OCI-LY1 (cell line): ENCODE results near the gene FNBP1.
A peak's percentile ranks its signal among the peaks of the same experiment; 100 is the strongest.

Experiments
- H2AFZ ChIP-seq: fragments of 200-600 bp; sonication (generic), shearing (Covaris generic); 2 replicates; pipeline ENCODE4 v1.6.0; 2014; ENCODE audit warnings: antibody characterized with exemption, mild to moderate bottlenecking, low read length
- H3F3A ChIP-seq: fragments of 200-600 bp; sonication (generic), shearing (Covaris generic); 2 replicates; pipeline ENCODE4 v1.6.0; 2014; ENCODE audit warnings: mild to moderate bottlenecking, antibody characterized with exemption, low read length, moderate library complexity; ENCODE audit not compliant: insufficient read depth
- H3K27ac ChIP-seq: fragments of 200-600 bp; sonication (generic); 2 replicates; pipeline ENCODE4 v1.5.1; 2014; ENCODE audit warnings: low read length, mixed run types, mild to moderate bottlenecking, low read depth; ENCODE audit not compliant: poor library complexity, severe bottlenecking
- H3K27me3 ChIP-seq: fragments of 200-600 bp; sonication (generic); 2 replicates; pipeline ENCODE4 v1.6.0; 2014; ENCODE audit warnings: antibody characterized with exemption, mild to moderate bottlenecking, low read length, moderate library complexity; ENCODE audit not compliant: insufficient read depth
- H3K36me3 ChIP-seq: fragments of 200-600 bp; sonication (generic); 2 replicates; pipeline ENCODE4 v1.6.1; 2014; ENCODE audit warnings: mild to moderate bottlenecking, antibody characterized with exemption, low read length, moderate library complexity, mixed read lengths; ENCODE audit not compliant: insufficient read depth
- H3K4me1 ChIP-seq: fragments of 200-600 bp; sonication (generic); 2 replicates; pipeline ENCODE4 v1.5.1; 2014; ENCODE audit warnings: mild to moderate bottlenecking, low read length, moderate library complexity; ENCODE audit not compliant: insufficient read depth, severe bottlenecking
- H3K4me2 ChIP-seq: fragments of 200-600 bp; sonication (generic), shearing (Covaris generic); 2 replicates; pipeline ENCODE4 v1.6.1; 2014; ENCODE audit warnings: low read length
- H3K4me3 ChIP-seq: fragments of 200-600 bp; sonication (generic); 2 replicates; pipeline ENCODE4 v1.5.1; 2014; ENCODE audit warnings: low read length, low read depth, mild to moderate bottlenecking, mixed read lengths; ENCODE audit not compliant: poor library complexity, severe bottlenecking
- H3K79me2 ChIP-seq: fragments of 200-600 bp; shearing (Covaris generic); 2 replicates; pipeline ENCODE4 v1.6.1; 2016; ENCODE audit warnings: mixed run types, low read length, mixed read lengths; ENCODE audit not compliant: insufficient read depth
- H3K9ac ChIP-seq: fragments of 200-600 bp; sonication (generic), shearing (Covaris generic); 2 replicates; pipeline ENCODE4 v1.6.1; 2014; ENCODE audit warnings: mild to moderate bottlenecking, low read length, mixed read lengths
- H3K9me2 ChIP-seq: fragments of 200-600 bp; sonication (generic), shearing (Covaris generic); 2 replicates; pipeline ENCODE4 v1.6.1; 2014; ENCODE audit warnings: low read depth, mild to moderate bottlenecking, low read length, mixed read lengths
- H3K9me3 ChIP-seq: fragments of 200-600 bp; shearing (Covaris generic); 2 replicates; pipeline ENCODE4 v1.6.1; 2014; ENCODE audit warnings: low read length, mixed read lengths
- H4K20me1 ChIP-seq: fragments of 200-600 bp; sonication (generic), shearing (Covaris generic); 2 replicates; pipeline ENCODE4 v1.6.0; 2016; ENCODE audit warnings: mild to moderate bottlenecking, low read length; ENCODE audit not compliant: insufficient read depth
- CTCF ChIP-seq: fragments of 200-600 bp; sonication (generic), shearing (Covaris generic); IDR thresholded peaks from 2 replicates; pipeline ENCODE4 v1.5.1; 2017; ENCODE audit warnings: mild to moderate bottlenecking, antibody characterized with exemption, low read length, moderate library complexity, mixed read lengths
- EZH2 ChIP-seq: fragments of 200-600 bp; sonication (generic), shearing (Covaris generic); IDR thresholded peaks from 2 replicates; pipeline ENCODE4 v1.8.0; 2017; ENCODE audit warnings: borderline replicate concordance, mixed run types, mild to moderate bottlenecking, antibody characterized with exemption, low read length, moderate library complexity, mixed read lengths

Gene FNBP1

DNA sequence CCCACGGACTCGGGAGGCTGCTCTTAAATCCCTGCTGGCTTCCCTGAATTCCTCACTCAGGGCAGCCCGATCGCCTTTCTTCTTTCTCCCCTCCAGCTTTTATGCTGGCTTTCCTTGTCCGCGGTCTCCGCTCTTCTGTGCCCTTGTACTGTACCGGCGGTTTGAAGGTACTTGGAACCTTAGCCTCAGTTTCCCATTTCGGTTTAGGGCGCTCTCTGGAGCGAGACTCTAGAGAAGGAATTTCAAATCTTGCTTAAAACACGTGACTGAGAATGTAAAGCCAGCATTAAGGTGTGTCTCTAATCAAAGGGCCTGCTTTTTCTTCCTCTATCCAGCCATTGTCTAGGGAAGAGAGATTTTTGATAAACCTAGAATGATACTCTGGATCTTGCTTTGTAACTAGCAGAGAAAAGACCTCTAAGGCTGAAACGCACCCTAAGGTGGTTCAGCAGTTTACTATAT, 11.4 kb upstream of the FNBP1 start:
- peaks cover 8% of the 10 kb centered on the region; the same call in 1 of the 2 replicates for H3K36me3 ChIP-seq

DNA sequence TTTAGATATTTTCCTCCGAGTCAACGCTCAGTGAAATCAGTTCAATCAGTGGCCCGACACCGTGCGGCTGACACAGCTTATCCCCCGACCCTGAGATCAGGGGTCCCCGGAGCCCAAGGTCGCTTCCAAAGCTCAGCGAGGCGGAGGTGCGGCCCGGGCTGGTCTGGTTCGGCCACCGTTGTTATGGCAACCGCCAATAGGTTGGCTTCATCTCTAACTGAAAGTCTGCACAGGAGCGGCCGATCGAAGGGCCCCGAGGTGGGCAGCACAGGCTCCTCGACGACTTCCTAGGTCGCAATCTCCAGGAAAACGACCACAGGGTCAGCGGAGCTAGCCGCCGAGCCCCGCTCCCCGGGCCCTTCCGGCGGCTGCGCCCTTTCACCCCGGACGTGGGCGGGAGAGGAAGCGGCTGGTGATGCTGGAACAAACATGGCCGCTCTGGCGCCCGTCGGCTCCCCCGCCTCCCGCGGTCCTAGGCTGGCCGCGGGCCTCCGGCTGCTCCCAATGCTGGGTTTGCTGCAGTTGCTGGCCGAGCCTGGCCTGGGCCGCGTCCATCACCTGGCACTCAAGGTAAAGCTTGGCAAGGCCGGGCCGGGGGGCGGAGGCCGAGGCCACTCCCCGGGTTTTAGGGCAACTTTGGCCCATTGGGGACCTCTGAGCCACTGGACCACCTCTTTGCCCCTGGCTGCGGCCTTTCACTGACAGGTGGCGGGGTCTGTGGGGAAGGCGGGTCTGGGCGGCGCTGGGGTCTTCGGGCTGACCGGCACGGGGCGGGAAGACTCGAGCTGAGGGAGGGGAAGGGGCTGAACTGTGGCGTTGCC, 10.7 kb upstream of the FNBP1 start, which contains the start of gene GPR107:
TSS of gene GPR107 (plus strand) at position 403 of the 821 bp plus-strand sequence. CDS start at position 430, 27 bp downstream.
- Histone ChIP-seq H3K4me3 (peak within 1 kb of the TSS; percentile 92), H3K4me2 (peak within 1 kb of the TSS; percentile 97), H3K27me3 (no peaks in the 10 kb centered on the region), H4K20me1 (no peaks in the 10 kb centered on the region), H3K36me3 (peaks cover 3% of the 10 kb centered on the region; the same call in 1 of the 2 replicates), H3K79me2 (peaks cover 15% of the 10 kb centered on the region), H3K9me2 (no peaks in the 10 kb centered on the region), H3K9ac (peak within 1 kb of the TSS; percentile 93), H3K4me1 (peaks cover 25% of the 10 kb centered on the region), H3K27ac (no peak within 1 kb of the TSS), H3F3A (no peaks in the 10 kb centered on the region), H3K9me3 (no peaks in the 10 kb centered on the region), H2AFZ (no peak within 1 kb of the TSS; the same call in 1 of the 2 replicates)
- TF ChIP-seq EZH2 (no peak), CTCF (no peak)

More for the DNA sequence above, 11.4 kb upstream of the FNBP1 start:
- TF ChIP-seq CTCF = no peak
- no peak for TF ChIP-seq EZH2
- Histone ChIP-seq H3K4me2 (peak overlapping the region; percentile 97), H3K79me2 (peaks cover 15% of the 10 kb centered on the region), H3F3A (no peaks in the 10 kb centered on the region), H3K4me3 (peak overlapping the region; percentile 92), H3K9me3 (no peaks in the 10 kb centered on the region), H3K9ac (peak overlapping the region; percentile 93), H3K4me1 (peaks cover 25% of the 10 kb centered on the region), H3K27ac (no peak overlapping the region), H2AFZ (no peak overlapping the region), H4K20me1 (no peaks in the 10 kb centered on the region), H3K9me2 (no peaks in the 10 kb centered on the region), H3K27me3 (no peaks in the 10 kb centered on the region)

- Histone ChIP-seq H2AFZ (no peak overlapping the region), H4K20me1 (no peaks in the 10 kb centered on the region), H3K4me2 (peak overlapping the region; percentile 97), H3K36me3 (no peaks in the 10 kb centered on the region), H3K9me2 (no peaks in the 10 kb centered on the region), H3K27ac (no peak overlapping the region), H3K9ac (peak overlapping the region; percentile 93), H3K27me3 (no peaks in the 10 kb centered on the region), H3K9me3 (no peaks in the 10 kb centered on the region), H3F3A (no peaks in the 10 kb centered on the region), H3K79me2 (peaks cover 15% of the 10 kb centered on the region), H3K4me1 (peaks cover 25% of the 10 kb centered on the region), H3K4me3 (peak overlapping the region; percentile 92)
- TF ChIP-seq CTCF (no peak), EZH2 (no peak)
Observed at GRCh38 chr9:130053109-130053503, 10.1 kb upstream of the FNBP1 start.
